Adrenal gland (tissue), 5 donors: Measurements from ENCODE around the gene SLC26A1.

Source experiments
- POLR2A ChIP-seq, 2 donors: fragments of 450-650 bp; IDR thresholded peaks; one replicate each; pipeline ENCODE4 v1.6.1; 2017; ENCODE audit warnings: antibody characterized with exemption in 2 of 2, mild to moderate bottlenecking in 2 of 2, moderate library complexity in 1 of 2
- TF ChIP-seq, protein P1 (sequence below), 6 experiments: fragments of 450-650 bp in 4 of 6; fragments of 200-600 bp in 2 of 6; sonication (generic) in 1 of 6; IDR thresholded peaks; 1 replicate in 5 of 6; 2 replicates in 1 of 6; pipeline versions ENCODE4 v1.5.1 to v1.8.0; 2016 to 2021; ENCODE audit warnings: antibody characterized with exemption in 6 of 6, mild to moderate bottlenecking in 2 of 6, moderate library complexity in 1 of 6
- donor health status: DM: no; HTN: no; CAD: no.

DNA sequence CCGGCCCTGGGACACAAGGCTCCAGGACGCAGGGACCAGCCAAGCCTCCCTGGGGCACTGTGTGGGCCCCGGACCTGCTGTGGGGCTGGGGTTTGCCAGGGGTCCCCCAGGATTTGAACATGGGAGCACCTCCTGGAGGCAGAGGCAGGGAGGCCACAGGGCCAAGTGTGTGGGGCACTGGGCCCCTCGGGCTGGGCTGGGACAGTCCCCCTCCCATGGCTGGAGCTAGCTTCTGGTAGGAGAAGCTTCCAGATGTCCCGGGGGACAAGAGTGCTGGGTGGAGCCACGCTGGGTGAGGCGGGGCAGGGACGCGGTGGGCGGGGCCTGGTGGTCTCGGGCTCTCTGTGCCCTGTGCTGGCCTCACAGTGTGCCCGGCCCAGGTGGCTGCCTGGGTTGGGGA is 36.8 kb upstream of the SLC26A1 start:
- TF ChIP-seq, protein P1, sequence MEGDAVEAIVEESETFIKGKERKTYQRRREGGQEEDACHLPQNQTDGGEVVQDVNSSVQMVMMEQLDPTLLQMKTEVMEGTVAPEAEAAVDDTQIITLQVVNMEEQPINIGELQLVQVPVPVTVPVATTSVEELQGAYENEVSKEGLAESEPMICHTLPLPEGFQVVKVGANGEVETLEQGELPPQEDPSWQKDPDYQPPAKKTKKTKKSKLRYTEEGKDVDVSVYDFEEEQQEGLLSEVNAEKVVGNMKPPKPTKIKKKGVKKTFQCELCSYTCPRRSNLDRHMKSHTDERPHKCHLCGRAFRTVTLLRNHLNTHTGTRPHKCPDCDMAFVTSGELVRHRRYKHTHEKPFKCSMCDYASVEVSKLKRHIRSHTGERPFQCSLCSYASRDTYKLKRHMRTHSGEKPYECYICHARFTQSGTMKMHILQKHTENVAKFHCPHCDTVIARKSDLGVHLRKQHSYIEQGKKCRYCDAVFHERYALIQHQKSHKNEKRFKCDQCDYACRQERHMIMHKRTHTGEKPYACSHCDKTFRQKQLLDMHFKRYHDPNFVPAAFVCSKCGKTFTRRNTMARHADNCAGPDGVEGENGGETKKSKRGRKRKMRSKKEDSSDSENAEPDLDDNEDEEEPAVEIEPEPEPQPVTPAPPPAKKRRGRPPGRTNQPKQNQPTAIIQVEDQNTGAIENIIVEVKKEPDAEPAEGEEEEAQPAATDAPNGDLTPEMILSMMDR (IDR thresholded peaks at IDR 0.05): no peak
- TF ChIP-seq POLR2A (IDR thresholded peaks at IDR 0.05): no peak
